ENCODE measurements around the gene SLC43A3. TPM values are rescaled to one million over a fixed set of nuclear protein-coding genes. Genes with fewer than 3 reads are reported as not detected.

The SLC43A3 gene
- total RNA-seq, 1 donor from 2014 or later = 10.8 TPM

GRCh38 chr11:57440744-57441414 lies 14.0 kb upstream of the SLC43A3 start:
- Mint-ChIP-seq H3K27me3 (ENCODE audit: unreplicated experiment) (no peaks in the 10 kb centered on the region), H3K4me3 (ENCODE audit: unreplicated experiment) (no peak overlapping the region), H3K9me3 (ENCODE audit: unreplicated experiment) (peaks cover 1% of the 10 kb centered on the region), H3K27ac (ENCODE audit: unreplicated experiment) (peak overlapping the region; percentile 31), H3K4me1 (ENCODE audit: low read depth, unreplicated experiment) (no peaks in the 10 kb centered on the region), H3K36me3 (ENCODE audit: unreplicated experiment) (no peaks in the 10 kb centered on the region)
- DNase-seq = no peak
- no peak for TF ChIP-seq CTCF (IDR thresholded peaks at IDR 0.05; ENCODE audit: partially characterized antibody, unreplicated experiment)

GRCh38 chr11:57439786-57440185 lies 12.9 kb upstream of the SLC43A3 start:
- Mint-ChIP-seq H3K27ac (ENCODE audit: unreplicated experiment) (no peak overlapping the region), H3K27me3 (ENCODE audit: unreplicated experiment) (no peaks in the 10 kb centered on the region), H3K36me3 (ENCODE audit: unreplicated experiment) (no peaks in the 10 kb centered on the region), H3K4me1 (ENCODE audit: low read depth, unreplicated experiment) (peaks cover 5% of the 10 kb centered on the region), H3K4me3 (ENCODE audit: unreplicated experiment) (no peak overlapping the region), H3K9me3 (ENCODE audit: unreplicated experiment) (peaks cover 1% of the 10 kb centered on the region)
- no peak for TF ChIP-seq CTCF (IDR thresholded peaks at IDR 0.05; ENCODE audit: partially characterized antibody, unreplicated experiment)
- no peak for DNase-seq

GRCh38 chr11:57438345-57439285 lies 11.7 kb upstream of the SLC43A3 start:
- Mint-ChIP-seq H3K27me3 (ENCODE audit: unreplicated experiment) (no peaks in the 10 kb centered on the region), H3K4me3 (ENCODE audit: unreplicated experiment) (no peak overlapping the region), H3K27ac (ENCODE audit: unreplicated experiment) (no peak overlapping the region), H3K4me1 (ENCODE audit: low read depth, unreplicated experiment) (peaks cover 15% of the 10 kb centered on the region), H3K36me3 (ENCODE audit: unreplicated experiment) (no peaks in the 10 kb centered on the region), H3K9me3 (ENCODE audit: unreplicated experiment) (peaks cover 1% of the 10 kb centered on the region)
- DNase-seq = no peak
- no peak for TF ChIP-seq CTCF (IDR thresholded peaks at IDR 0.05; ENCODE audit: partially characterized antibody, unreplicated experiment)

- TF ChIP-seq CTCF (IDR thresholded peaks at IDR 0.05; ENCODE audit: partially characterized antibody, unreplicated experiment) = no peak
- peaks cover 5% of the 10 kb centered on the region for H3K27me3 Mint-ChIP-seq (ENCODE audit: unreplicated experiment)
- no peaks in the 10 kb centered on the region for H3K36me3 Mint-ChIP-seq (ENCODE audit: unreplicated experiment)
- peaks cover 2% of the 10 kb centered on the region for H3K9me3 Mint-ChIP-seq (ENCODE audit: unreplicated experiment)
- peaks cover 20% of the 10 kb centered on the region for H3K4me1 Mint-ChIP-seq (ENCODE audit: low read depth, unreplicated experiment)
- no peak for DNase-seq
- H3K27ac Mint-ChIP-seq (ENCODE audit: unreplicated experiment) = no peak overlapping the region
- no peak overlapping the region for H3K4me3 Mint-ChIP-seq (ENCODE audit: unreplicated experiment)
These were observed 9.1 kb upstream of the SLC43A3 start for GRCh38 chr11:57436031-57436430.
